NCI-H2171 treated with DMSO at 0.1 percent for 48 hours (cell line): ENCODE measurements around the gene PPFIBP2.
"Not testable (repeated sequence)": the region's sequence is repeated elsewhere in the genome, so short reads cannot be mapped to it uniquely, and the experiment has no call there.

ENCODE experiments used
- DNase-seq: peaks from one replicate; lab custom pipeline; 2025; lab: John Stamatoyannopoulos, UW

PPFIBP2 gene

GRCh38 chr11:7636350-7636749, 122.6 kb downstream of the PPFIBP2 start:
- no peak for DNase-seq

- DNase-seq, result peak; percentile 22
Observed at GRCh38 chr11:7637447-7638157, 123.8 kb downstream of the PPFIBP2 start.

GRCh38 chr11:7638710-7639642, 125.2 kb downstream of the PPFIBP2 start:
- DNase-seq, result no peak

GRCh38 chr11:7639643-7640025, 125.8 kb downstream of the PPFIBP2 start:
- peak; percentile 68 for DNase-seq

- DNase-seq, result no peak
Observed at GRCh38 chr11:7640816-7641215, 127.0 kb downstream of the PPFIBP2 start.

GRCh38 chr11:7642747-7643146, 128.9 kb downstream of the PPFIBP2 start:
- DNase-seq, result no peak

- no peak for DNase-seq
Observed at GRCh38 chr11:7643314-7643713, 129.5 kb downstream of the PPFIBP2 start.

- no peak for DNase-seq
Observed at GRCh38 chr11:7645206-7645605, 131.4 kb downstream of the PPFIBP2 start.

- DNase-seq, result no peak
Observed at GRCh38 chr11:7646866-7647265, 133.1 kb downstream of the PPFIBP2 start.

- no peak for DNase-seq
Observed at GRCh38 chr11:7648264-7648663, 134.5 kb downstream of the PPFIBP2 start.

GRCh38 chr11:7651140-7651551, 137.3 kb downstream of the PPFIBP2 start:
- DNase-seq, result no peak

GRCh38 chr11:7651700-7652099, 137.9 kb downstream of the PPFIBP2 start:
- DNase-seq, result no peak

GRCh38 chr11:7654195-7654705, 140.5 kb downstream of the PPFIBP2 start:
- no peak for DNase-seq

GRCh38 chr11:7655253-7656217, 141.7 kb downstream of the PPFIBP2 start:
- no peak for DNase-seq

- DNase-seq, result no peak
Observed at GRCh38 chr11:7656704-7657103, 142.9 kb downstream of the PPFIBP2 start.

- peak; percentile 57 for DNase-seq
Observed at GRCh38 chr11:7657306-7658025, 143.7 kb downstream of the PPFIBP2 start.

GRCh38 chr11:7663531-7663930, 149.7 kb downstream of the PPFIBP2 start:
- DNase-seq, result not testable (repeated sequence)

- DNase-seq, result no peak
Observed at GRCh38 chr11:7664867-7665266, 151.1 kb downstream of the PPFIBP2 start.

GRCh38 chr11:7665473-7666291, 151.9 kb downstream of the PPFIBP2 start:
- DNase-seq, result peak; percentile 22

GRCh38 chr11:7666292-7666866, 152.6 kb downstream of the PPFIBP2 start:
- no peak for DNase-seq
